Osteoblast (primary cell): ENCODE data around the gene SNX19. TPM values are rescaled to one million over a fixed set of nuclear protein-coding genes. Genes with fewer than 3 reads are reported as not detected.

ENCODE experiments used
- DNase-seq: peaks from one replicate; pipeline ENCODE4 v3.0.0; 2011; ENCODE audit warnings: low spot score, mixed read lengths; ENCODE audit not compliant: insufficient read length; ENCODE audit errors: missing footprints
- H2AFZ ChIP-seq: 2 replicates; pipeline ENCODE4 v1.6.0; 2011; ENCODE audit warnings: mild to moderate bottlenecking, low read length
- H3K27ac ChIP-seq: 2 replicates; pipeline ENCODE4 v1.5.1; 2011; ENCODE audit warnings: mild to moderate bottlenecking, low read depth, low read length, moderate library complexity
- H3K27me3 ChIP-seq: 2 replicates; pipeline ENCODE4 v1.6.0; 2012; ENCODE audit warnings: mild to moderate bottlenecking, control low read depth, inconsistent platforms, low read length, moderate library complexity; ENCODE audit not compliant: insufficient read depth
- H3K36me3 ChIP-seq: 2 replicates; pipeline ENCODE4 v1.5.1; 2011; ENCODE audit warnings: mild to moderate bottlenecking, low read length, control low read depth, moderate library complexity; ENCODE audit not compliant: insufficient read depth
- H3K4me1 ChIP-seq: 2 replicates; pipeline ENCODE4 v1.5.1; 2011; ENCODE audit warnings: mild to moderate bottlenecking, low read length, control low read depth, moderate library complexity; ENCODE audit not compliant: insufficient read depth
- H3K4me2 ChIP-seq: 2 replicates; pipeline ENCODE4 v1.6.0; 2011; ENCODE audit warnings: mild to moderate bottlenecking, low read length; ENCODE audit not compliant: insufficient read depth
- H3K4me3 ChIP-seq: fragments of 200-600 bp; sonication (generic); 3 replicates; pipeline ENCODE4 v1.5.1; 2012; ENCODE audit warnings: mild to moderate bottlenecking, low read length, inconsistent platforms; ENCODE audit not compliant: insufficient read depth
- H3K79me2 ChIP-seq: 2 replicates; pipeline ENCODE4 v1.6.0; 2012; ENCODE audit warnings: mild to moderate bottlenecking, low read length, control low read depth, inconsistent platforms; ENCODE audit not compliant: insufficient read depth
- H3K9me3 ChIP-seq: 2 replicates; pipeline ENCODE4 v1.5.1; 2011; ENCODE audit warnings: low read depth, low read length, control low read depth
- H4K20me1 ChIP-seq: 2 replicates; pipeline ENCODE4 v1.6.0; 2012; ENCODE audit warnings: mild to moderate bottlenecking, low read length, control low read depth; ENCODE audit not compliant: insufficient read depth
- CTCF ChIP-seq: IDR thresholded peaks from 2 replicates; pipeline ENCODE4 v1.5.1; 2011; ENCODE audit warnings: mild to moderate bottlenecking, low read depth, low read length, moderate library complexity; ENCODE audit errors: extremely low read depth
- total RNA-seq: library from RNA; depleted of rRNA; stranded (reverse); fragments of >200 nt; gene quantifications from 2 replicates; pipeline ENCODE4 v1.2.3, GENCODE V29; 2012

The SNX19 gene
- total RNA-seq, 1 donor = 124 TPM

GRCh38 chr11:130881475-130882137, 34.7 kb downstream of the SNX19 start:
- H3K4me1 ChIP-seq = peaks cover 20% of the 10 kb centered on the region
- no peaks in the 10 kb centered on the region for H3K79me2 ChIP-seq
- TF ChIP-seq CTCF = no peak
- H3K27me3 ChIP-seq = no peaks in the 10 kb centered on the region
- H3K27ac ChIP-seq = peak overlapping the region; percentile 71
- H3K36me3 ChIP-seq = peaks cover 68% of the 10 kb centered on the region
- H2AFZ ChIP-seq = no peak overlapping the region
- no peak overlapping the region for H3K4me3 ChIP-seq
- H3K4me2 ChIP-seq = no peak overlapping the region
- no peaks in the 10 kb centered on the region for H3K9me3 ChIP-seq
- DNase-seq = no peak
- H4K20me1 ChIP-seq = no peaks in the 10 kb centered on the region

- TF ChIP-seq CTCF = no peak
- Histone ChIP-seq H3K4me3 (no peak overlapping the region), H3K27ac (no peak overlapping the region), H3K36me3 (peaks cover 67% of the 10 kb centered on the region), H3K79me2 (no peaks in the 10 kb centered on the region), H3K9me3 (no peaks in the 10 kb centered on the region), H3K4me2 (no peak overlapping the region), H3K27me3 (no peaks in the 10 kb centered on the region), H4K20me1 (no peaks in the 10 kb centered on the region), H2AFZ (no peak overlapping the region), H3K4me1 (peaks cover 23% of the 10 kb centered on the region)
- DNase-seq = no peak
Observed at GRCh38 chr11:130879836-130880235, 36.4 kb downstream of the SNX19 start.

DNA sequence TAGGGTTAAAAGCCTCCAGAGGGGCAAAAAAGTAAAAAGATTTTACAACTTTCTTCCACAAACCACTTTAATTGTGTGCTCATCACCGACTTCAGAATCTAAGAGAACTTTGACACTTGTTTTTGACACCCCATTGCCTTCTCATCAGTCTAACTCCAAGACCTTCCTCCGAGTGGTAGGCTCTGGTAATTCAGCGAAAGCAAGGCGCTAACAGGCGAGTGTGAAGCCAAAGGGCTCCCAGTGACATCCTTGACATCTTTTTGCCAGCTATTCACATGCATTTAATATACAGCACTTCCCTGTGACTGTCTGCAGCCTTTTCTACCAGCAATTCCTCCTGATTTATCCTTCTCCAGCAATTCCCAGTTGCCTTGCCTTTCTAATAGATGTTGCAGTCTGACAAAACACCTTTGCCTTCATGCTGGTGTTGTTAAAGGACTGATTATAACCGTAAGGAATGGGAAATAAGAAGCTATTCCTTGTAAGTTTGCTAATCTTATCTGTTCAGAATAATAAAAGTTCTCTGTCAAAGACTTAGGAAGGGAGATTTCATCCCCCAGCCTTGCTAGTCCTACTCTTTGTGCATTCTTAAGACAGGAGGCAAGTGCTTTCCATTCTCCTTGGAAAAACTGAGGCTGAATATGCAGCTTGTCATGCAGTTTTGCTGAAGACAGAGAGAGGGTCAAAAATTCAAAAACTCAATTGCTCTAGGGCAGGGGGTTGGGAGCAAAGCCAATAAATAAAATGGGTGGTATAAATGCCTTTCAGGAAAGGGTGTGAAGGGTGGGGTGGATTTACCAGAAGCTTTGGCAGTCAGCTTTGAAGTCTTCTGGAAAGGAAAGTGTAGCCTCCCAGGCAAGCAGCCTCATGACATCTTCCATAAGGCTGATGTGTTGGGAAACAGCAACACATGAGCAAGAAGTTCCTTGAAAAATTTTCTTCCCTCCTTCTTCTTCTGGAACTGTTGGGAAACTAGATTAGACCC, 39.1 kb downstream of the SNX19 start:
- Histone ChIP-seq H3K36me3 (peaks cover 50% of the 10 kb centered on the region), H3K9me3 (no peaks in the 10 kb centered on the region), H3K4me2 (no peak overlapping the region), H3K27ac (no peak overlapping the region), H4K20me1 (no peaks in the 10 kb centered on the region), H3K27me3 (no peaks in the 10 kb centered on the region), H3K79me2 (no peaks in the 10 kb centered on the region), H3K4me1 (peaks cover 38% of the 10 kb centered on the region), H2AFZ (no peak overlapping the region), H3K4me3 (no peak overlapping the region)
- DNase-seq = peak; percentile 37
- no peak for TF ChIP-seq CTCF

DNA sequence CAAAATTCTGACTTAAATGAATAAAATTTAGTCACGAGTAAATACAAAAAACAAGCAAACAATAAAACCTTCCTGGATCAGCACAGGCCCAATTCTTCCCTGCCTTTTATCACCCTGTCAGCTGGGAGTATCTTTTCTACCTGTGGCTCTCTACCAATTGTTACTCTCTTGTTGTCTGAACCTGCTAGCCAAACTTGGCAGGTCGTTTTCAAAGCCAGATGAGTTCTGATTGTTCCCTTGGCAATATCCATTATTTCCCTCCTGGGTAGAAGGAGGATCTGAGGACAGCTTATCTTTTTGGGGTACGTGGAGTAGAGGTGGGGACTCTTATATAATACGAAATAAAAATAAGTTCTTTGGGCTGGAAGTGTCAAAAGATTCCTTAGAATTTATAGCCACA, 40.2 kb downstream of the SNX19 start:
- no peaks in the 10 kb centered on the region for H3K79me2 ChIP-seq
- H3K36me3 ChIP-seq = peaks cover 60% of the 10 kb centered on the region
- no peak overlapping the region for H3K4me2 ChIP-seq
- DNase-seq = no peak
- peaks cover 34% of the 10 kb centered on the region for H3K4me1 ChIP-seq
- no peak overlapping the region for H2AFZ ChIP-seq
- H3K9me3 ChIP-seq = no peaks in the 10 kb centered on the region
- no peaks in the 10 kb centered on the region for H4K20me1 ChIP-seq
- no peak for TF ChIP-seq CTCF
- H3K4me3 ChIP-seq = no peak overlapping the region
- no peak overlapping the region for H3K27ac ChIP-seq
- no peaks in the 10 kb centered on the region for H3K27me3 ChIP-seq
